C4-2B (cell line): ENCODE measurements around the gene CCND1.

ENCODE experiments used
- ZFX ChIP-seq: fragments of 450-650 bp; IDR thresholded peaks from 2 replicates; pipeline ENCODE4 v1.6.1; 2017
- TF ChIP-seq, protein P1 (sequence below): fragments of 450-650 bp; conservative IDR thresholded peaks from 2 replicates; pipeline ENCODE4 v1.5.1; 2017; ENCODE audit warnings: mild to moderate bottlenecking

DNA sequence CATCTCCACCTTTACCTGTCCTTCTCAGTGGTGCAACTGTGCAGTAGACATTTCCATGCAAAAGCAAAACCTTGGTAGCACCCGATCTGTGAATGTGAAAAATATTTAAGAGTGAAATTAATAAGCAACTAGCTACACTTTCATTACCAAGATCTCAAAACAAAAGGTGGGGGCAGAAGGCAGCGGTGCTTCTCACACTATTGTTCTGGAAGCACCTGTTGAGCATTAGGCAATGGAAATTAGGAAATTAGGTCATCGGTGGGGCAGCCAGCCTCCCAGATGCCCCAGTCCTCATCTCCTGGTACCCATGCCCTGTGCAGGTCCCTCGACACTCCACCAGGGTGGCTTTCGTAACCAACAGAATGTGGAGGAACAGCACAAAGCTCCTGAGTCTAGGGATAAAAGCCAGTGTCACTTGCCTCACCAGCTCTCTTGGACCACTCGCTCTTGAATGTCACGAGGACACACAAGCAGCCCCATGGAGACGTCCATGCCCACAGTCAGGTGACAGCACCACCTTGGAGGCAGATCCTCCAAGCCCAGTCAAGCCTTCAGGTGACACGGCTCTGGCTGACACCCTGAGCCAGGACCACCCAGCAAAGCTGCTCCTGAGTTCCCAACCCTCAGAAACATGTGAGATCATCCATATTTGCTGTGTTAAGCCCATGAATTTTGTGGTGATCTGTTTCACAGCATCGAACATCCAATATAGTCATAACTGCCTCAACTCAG is 30.9 kb downstream of the CCND1 start:
- TF ChIP-seq, protein P1, sequence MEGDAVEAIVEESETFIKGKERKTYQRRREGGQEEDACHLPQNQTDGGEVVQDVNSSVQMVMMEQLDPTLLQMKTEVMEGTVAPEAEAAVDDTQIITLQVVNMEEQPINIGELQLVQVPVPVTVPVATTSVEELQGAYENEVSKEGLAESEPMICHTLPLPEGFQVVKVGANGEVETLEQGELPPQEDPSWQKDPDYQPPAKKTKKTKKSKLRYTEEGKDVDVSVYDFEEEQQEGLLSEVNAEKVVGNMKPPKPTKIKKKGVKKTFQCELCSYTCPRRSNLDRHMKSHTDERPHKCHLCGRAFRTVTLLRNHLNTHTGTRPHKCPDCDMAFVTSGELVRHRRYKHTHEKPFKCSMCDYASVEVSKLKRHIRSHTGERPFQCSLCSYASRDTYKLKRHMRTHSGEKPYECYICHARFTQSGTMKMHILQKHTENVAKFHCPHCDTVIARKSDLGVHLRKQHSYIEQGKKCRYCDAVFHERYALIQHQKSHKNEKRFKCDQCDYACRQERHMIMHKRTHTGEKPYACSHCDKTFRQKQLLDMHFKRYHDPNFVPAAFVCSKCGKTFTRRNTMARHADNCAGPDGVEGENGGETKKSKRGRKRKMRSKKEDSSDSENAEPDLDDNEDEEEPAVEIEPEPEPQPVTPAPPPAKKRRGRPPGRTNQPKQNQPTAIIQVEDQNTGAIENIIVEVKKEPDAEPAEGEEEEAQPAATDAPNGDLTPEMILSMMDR: no peak
- no peak for TF ChIP-seq ZFX
